ENCODE measurements around the gene TOM1L2.
A peak's percentile ranks its signal among the peaks of the same experiment; 100 is the strongest.

Gene TOM1L2

DNA sequence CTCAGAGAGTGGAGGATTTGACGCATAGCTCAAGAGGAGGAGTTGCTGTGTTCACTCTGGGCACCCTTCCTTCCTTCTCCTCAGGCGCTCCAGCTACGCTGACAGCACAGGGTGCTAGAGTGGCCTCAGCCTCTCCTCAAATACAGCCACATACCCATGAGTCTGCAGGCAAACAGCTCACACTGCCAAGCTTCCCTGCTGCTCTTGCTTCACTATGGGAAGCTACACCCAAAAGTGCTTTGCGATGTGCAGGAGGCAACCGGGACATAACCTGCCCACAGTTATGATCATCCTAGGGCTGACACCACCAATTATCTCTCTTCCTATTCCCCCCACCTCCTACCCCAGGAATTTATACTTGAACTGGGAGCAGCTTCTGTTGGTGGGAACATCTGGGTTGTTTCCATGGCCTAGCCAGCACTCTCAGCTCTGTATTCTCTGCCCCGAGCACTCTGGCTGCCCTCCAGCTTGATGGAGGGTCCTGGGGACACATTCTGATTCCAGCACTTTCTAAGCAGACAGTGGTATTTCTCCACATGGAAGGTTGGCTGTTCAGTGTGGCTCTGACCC, 95.2 kb downstream of the TOM1L2 start:
- no peak for DNase-seq (ENCODE audit: low read depth in 2 of 2)

DNA sequence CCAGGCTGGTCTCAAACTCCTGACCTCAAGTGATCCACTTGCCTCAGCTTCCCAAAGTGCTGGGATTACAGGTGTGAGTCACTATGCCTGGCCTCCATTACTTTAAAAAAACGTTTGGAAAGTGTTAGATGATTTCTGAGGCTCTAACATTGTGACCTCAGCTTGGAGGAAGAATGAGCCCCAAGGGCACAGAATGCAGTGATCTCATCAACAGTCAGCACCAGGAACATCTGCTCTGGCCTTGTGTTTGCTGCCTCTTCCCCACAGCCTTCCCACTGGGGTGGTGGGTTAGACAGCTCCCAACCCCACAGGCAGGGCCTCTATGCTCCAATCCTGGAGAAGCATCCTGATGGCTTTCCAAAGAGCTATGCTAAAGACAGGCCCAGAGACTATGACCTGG, 97.7 kb downstream of the TOM1L2 start:
- DNase-seq (ENCODE audit: low read depth in 2 of 2) = no peak

DNA sequence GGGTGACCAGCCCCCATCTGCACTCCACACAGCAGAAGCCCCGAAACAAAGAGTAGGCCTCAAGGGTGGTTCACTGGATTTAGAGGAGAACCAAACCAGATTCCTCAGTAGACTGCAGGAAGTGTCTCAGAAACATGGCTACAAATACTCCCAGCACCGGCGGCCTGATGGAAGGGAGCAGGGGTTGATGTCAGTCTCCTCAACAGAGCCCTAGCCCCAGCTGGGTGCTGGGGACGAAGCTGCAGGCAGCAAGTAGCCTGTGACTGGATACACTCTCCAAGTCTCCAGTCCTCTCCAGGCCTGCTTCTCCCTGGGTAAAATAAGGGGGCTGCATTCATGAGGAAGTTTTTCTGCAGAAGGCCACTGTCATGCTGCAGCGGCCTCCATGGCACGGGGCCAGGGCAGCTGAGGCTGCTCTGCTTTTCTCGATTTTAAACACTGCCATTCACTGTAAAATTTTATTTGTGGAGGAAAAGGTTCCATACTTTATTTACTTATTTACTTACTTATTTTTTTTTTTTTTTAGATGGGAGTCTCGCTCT, 98.7 kb downstream of the TOM1L2 start:
- DNase-seq (ENCODE audit: low read depth in 2 of 2) = no peak

DNA sequence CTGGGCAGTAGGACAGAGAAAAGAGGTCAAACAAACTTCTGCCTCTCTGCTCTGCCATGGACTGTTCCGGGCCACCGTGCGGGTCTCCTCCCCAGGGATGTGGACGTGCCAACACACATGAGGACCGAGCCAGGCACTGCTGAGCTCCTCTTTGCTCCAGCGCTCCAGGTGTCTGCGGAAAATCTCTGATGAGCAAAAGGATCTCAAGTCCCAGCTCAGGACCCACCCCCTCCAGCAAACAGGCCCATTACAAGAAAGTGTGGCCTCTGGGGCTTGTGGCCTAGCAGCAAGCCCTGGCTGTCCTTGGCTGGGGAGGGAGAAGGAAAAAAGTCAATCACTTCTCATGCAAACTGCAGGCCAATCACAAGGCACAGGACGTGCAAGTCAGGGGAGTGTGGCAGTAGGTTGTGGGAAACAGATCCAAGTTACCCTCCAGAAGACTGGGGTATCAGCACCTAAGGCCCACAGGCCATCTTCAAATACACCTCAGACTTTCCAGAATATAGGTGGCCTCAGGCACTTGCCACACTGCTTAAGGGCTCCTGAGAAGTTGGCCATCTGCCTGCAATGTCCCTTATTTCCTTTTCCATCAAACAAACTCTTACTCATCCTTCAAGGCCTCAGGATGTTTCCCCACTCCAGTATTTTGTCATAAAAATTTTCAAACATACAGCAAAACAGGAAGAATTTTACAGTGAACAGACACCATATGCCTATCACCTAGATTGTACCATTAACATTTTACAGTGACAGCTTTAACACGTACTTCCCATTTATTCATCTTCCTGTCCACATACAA, 99.5 kb downstream of the TOM1L2 start:
- no peak for DNase-seq (ENCODE audit: low read depth in 2 of 2)

DNA sequence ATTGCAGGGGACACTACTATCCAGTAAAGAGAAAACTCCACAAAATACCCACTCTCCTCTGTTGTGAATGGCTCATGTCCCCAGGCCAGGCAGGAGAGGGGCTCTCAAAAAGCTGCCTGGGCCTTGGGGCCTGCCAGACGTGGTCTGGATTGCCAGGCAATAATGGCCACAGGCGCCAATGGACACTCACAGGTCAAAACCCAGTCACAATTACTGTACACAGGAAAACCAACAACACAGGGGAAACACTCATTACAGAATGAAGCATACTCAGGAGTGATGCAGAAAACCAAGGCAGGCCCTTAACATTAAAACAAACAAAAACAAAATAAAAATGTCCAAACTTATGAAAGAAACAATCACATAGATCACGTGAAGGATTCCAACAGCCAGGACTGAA, 100.3 kb downstream of the TOM1L2 start:
- no peak for DNase-seq (ENCODE audit: low read depth in 2 of 2)

DNA sequence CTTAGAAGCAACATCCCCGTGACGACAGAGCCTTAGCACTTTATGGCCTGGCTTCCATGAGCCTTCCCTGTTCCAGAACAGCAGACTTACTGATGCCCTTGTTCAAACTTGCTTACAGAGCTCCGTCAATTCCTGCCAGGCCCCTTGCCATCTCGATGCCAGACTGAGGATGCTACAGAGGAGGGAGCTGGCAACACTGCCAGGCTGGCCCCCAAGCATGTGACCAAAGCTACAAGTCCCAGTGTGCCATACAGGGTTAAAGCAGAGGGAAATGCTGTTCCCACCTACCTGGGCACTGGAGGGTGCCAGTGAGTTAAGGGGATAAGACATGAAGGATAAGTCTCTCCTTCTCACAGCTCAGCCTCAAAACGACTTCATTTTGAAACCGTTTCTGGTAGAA, 102.0 kb downstream of the TOM1L2 start:
- DNase-seq (ENCODE audit: low read depth in 2 of 2) = no peak

DNA sequence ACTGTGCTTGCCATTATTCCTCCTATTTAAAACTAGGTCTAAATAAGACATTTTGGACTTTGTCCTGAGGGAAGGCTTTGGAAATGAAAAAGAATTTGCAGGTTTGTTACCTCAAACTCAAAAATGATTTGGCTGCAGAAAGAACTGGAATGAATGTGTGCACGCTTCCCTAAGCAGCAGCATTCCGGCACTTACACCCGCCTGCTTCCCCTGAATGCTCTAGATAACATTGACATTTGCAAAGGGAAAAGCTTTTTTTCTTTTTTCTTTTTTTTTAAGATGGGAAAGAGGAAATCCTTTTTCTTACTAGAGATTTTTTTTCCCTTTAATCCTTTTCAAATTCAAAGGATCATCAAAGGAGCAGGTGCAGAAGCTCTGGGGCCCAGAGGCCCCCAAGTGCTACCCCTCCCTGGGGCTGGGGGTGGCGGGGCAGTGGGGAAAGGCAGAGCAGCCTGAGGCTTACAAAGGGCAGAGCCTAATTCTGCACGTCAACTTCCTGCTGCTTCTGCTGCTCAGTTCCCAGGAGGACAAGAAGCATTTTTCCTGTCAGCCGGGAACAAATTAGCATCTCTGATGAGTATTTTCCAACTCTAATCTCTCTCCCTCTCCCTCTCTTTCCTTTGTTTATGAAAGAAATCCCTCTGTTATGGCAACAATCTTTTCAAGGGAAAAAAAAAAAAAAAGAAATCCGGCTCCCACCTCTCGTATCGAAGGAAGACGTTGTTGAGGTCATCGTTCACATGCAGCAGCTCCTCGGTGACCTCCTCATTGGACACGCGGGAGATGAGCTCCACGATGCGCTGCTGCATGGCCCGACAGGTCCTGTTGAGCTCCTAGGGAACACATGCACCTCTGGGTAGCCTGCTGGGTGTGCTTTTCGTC, 103.3 kb downstream of the TOM1L2 start:
- no peak for DNase-seq (ENCODE audit: low read depth in 2 of 2)

DNA sequence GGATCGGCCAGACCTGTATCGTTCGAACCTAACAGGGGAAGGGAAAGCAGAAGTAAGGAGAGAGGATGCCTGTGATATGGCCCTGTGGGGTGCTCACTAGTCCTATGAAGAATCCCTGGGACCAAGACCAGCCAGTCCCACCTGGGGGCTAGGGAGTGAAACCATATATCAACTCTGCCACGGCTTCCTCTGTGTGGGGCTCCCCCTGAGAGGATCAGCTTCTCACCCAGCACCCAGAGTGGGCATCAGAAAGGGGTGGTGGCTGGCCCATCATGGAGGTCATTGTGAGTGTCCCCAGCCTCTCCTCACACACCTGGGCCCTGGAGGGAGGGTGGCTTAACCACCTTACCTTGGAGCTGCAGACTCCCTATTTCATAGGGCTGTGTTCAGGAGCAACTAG, 105.3 kb downstream of the TOM1L2 start:
- DNase-seq (ENCODE audit: low read depth in 2 of 2) = no peak

DNA sequence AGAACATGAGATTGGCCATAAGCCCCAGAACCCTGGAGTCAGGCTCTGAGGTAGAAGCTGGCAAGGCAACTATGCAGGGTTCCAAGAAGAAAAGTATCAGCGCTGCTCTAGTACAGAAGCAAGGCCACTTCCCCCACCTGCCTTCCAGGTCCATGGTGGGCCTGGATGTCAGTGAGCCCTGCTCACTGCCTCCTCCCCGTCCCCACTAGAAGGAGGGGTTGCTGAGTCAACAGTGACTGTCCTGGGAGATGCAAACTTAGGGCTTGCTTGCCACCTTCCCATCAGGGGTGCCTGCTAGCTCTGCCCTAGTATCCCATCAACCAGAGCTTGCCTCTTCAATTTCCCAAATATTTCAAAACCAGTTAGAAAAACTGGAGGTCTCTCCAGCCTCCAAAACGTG, 105.8 kb downstream of the TOM1L2 start:
- DNase-seq (ENCODE audit: low read depth in 2 of 2) = no peak

DNA sequence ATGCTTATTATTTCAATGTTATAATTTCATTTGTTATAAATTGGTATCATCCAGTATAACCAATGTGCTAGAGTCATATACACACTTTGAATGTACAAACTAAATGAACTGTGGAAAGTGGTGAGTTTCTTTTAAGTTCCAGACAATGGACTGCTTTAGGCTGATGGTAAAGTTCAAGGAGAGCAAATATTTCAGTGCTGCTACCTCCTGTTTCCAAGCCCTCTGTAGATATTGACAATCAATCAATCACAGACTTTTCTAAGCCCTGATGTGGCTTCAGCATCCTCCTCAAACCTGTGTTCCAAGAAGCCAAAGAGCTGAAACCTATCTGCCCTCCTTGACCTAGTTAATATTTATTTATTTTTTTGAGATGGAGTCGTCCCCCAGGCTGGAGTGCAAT, 107.2 kb downstream of the TOM1L2 start:
- no peak for DNase-seq (ENCODE audit: low read depth in 2 of 2)

DNA sequence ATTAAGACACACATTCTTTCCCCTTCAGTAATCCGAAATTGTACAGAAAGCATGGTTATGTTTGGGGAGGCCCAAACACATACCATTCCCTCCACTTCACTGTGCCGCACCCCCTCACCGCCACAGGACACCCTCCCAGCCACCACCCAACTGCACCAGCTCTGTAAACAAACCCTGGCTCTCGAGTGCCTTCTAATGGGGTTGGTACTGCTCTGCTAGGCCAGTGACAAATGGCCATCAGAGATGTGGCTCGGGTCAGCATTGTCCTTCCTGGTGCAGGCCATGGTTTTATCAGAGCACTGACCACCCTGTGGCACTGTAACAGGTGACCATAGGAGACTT, 111.5 kb downstream of the TOM1L2 start:
- no peak for DNase-seq (ENCODE audit: low read depth in 2 of 2)

DNA sequence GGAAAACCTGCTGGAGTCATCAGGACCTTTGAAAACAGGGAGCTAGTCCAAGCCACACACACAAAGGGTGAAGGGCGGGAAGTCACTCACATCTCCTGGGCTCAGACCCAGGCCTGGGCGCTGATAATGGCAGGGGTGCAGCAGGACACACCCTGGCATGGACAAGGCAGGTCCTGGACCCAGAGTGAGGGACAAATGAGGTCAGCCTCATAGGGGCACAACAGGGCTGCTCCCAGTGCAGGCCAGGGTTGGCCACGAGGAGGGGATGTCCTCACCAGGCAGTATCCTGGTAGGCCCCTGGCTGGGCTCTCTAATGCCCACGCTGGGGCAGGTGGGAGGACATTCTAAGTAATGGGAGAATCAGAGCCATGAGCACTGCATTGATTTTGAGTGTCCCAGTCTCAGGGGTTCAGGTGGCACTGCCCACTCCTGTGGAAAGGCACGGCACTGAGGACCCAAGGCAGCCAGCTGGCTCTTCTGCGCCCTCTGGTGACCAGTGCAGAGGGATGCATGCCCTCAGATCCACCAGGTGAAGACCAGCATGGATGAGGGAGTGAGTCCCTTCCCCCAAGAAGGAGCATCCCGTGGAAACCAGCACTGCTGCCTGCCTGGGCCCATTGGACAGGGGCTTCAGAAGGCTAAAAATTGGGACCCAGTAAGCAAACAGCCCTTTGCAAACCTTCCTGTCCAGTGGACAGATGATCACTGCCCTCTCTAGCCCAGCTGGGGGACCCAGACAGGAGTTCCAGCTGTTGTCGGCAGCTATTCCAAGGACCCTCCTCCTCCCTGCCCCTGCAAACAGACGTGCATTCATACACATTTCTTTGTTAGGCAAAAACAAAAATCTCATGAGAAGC, 112.1 kb downstream of the TOM1L2 start:
- DNase-seq (ENCODE audit: low read depth in 2 of 2) = peak in 1 of 2 donors; percentile 48

DNA sequence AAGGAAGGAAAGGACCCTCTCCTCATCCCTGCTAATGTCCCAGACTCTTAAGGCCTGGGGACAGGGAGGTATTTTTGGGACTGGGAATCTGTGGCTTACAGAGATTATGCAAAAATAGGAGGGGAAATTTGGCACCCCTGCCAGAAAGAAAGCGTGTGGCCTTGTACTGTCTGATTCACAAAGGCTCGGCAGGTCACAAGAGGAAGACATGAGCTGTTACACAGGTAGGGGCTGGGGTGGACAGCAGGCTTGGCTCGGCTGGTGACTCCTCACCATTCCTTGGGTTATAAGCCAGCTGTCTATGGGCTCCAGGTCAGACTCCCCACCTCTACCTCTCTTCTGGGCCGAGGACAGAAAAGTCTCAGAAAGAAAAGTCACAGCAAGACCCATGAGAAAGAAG, 114.7 kb downstream of the TOM1L2 start:
- DNase-seq (ENCODE audit: low read depth in 2 of 2) = no peak

DNA sequence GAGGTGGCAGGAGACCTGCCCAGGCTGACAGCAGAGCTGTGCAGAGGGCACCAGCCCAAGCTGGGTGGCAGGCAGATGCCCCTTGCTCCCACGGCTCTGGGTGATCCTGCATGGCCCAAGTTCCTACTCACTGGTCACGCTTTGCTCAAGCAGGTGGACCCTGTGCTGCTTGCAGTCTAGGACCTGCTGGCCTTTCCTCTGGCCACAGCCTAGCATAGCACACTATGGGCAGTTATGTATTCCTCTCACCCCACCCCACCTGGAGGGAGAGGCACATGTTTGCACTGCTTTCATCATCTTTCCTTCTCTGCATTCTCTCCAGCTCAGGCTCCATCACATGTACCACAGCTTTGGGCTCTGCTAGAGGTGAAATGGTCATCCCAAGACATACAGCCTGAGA, 115.8 kb downstream of the TOM1L2 start:
- DNase-seq (ENCODE audit: low read depth in 2 of 2) = no peak

DNA sequence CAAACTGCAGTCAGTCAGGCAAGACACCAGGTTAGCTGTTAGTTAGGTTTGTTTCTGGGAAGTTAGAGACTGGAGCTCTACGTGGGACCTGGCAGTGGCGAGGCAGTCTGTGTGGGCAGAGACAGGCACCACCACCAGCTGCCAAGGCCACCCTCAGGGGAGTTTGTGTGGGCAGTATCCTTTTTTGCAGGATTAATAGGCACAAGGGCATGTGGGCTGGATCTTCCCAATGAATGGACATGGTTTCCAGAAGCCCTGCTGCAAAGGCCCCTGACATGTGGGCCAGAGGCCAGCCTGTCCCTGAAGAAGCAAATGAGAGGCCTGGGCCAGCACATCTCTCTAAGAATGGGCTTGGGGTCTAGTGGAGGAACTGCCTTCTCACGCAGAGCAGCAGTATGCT, 116.2 kb downstream of the TOM1L2 start:
- DNase-seq (ENCODE audit: low read depth in 2 of 2) = no peak

DNA sequence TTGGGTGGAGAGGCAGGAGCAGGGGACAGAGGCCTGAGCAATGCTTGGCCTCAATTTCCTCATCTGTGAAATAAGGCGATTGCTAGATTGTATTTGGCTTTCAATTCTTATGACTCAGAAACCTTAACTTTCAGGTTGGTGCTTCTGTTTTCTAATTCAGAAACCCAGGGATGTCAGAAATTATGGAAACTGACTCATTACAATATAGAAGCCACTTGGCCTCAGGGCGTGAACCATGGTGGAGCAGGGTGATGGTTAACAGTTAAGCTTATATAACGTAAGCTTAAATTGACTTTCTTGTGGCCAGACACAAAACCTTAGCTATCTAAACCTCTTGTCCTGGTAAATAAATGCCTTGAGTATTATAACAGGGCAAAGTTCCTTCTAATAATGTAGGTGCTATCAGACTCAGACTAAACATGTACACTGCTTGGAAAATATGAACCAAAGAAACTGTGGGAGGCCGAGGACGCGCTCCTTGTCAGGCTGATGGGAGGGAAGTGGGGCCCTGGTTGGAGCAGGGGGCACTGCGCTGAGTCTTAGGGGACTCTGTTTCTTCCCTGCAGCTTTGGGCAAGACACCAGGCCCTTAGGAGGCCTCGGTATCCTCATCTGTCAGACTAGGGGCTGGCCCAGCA, 118.3 kb downstream of the TOM1L2 start:
- DNase-seq (ENCODE audit: low read depth in 2 of 2) = peak in 1 of 2 donors; percentile 57

DNA sequence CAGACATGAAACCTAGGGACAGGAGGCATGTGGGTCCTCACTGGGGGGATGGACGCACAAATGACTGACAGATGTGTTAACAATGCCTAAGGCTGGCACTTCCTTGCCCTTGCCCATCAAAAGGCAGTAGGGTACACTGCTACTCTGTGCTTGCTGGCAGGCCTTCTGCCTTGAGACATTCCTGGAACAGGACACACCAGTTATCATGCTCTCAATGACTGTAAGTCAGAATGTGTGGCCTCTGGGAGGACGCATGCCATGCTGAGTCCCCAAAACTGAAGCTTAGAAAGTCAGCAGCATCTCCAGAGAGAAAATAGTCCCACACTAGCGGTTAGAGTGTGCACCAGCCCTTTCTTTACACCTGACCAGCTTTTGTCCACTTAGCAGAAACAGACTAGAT, 119.3 kb downstream of the TOM1L2 start:
- DNase-seq (ENCODE audit: low read depth in 2 of 2) = no peak

DNA sequence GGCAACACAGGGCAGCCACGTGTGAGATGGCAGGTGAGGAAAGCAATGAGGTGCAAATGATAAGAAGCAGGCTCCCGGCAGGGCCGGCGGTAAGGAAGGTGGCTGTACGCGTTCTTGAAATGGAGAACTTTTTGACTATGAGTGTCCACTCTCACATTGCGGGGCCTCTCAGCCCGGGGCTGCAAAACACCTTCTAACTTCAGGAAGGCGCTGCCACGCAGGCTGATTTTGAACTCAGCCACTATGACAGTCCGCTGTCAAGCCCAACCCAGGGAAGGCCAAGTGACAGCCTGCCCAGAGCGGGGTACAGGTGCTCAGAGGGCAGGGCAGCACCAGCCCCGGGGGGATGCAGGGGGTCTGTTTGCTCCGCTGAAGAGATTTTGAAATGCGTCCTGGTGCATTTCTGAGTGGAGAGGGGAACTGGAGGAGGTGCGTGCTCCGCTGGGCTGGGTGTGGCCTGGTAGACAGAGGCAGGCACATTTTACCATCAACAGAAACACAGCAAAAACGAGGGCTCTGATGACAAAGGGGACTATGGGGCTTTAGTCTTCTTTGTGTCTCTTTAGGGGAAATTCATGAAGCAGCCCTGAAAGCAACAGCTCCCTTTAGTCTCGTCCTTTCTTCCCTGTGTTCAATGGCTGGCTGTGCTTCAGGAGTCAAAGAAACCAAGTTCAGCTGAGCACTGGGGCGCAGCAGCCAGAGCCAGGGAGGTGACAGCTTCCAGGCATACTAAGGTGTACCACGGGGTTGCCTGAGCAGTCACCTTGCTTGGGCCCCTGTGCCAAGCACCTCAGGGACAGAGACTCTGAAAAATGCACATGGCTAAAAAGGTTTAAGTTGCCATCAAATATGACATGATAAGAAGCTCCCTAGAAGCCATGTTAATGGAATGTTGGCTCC, 120.8 kb downstream of the TOM1L2 start:
- DNase-seq (ENCODE audit: low read depth in 2 of 2) = no peak

DNA sequence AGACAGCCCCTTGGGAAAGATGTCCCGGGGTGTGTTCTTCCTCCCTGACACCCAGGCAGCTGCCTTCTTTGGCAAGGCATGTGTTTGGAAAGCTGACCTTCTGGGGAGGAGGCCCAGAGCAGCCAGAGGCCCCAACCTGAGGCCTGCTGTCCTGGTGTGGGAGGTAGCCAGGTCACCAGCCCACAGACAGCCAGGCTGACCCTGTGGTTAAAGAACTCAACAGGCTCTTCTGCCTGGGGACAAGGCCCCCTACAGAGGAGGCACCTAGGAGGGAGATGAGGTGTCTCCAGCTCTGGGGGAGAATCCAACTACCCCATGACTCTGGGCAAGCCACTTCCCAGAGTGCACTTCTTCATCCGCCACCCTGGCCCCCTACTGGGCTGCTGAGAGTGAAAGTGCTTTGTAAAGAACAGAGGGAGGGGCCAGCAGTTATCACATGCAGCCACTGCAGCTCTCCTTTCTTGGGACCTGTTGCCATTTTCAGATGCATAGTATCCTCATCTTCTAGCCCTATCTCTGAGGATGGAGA, 122.3 kb downstream of the TOM1L2 start:
- DNase-seq (ENCODE audit: low read depth in 2 of 2) = peak; percentile 68 to 76

Measured in stimulated activated CD8-positive, alpha-beta memory T cell treated with anti-CD3 and anti-CD28 coated beads, Interleukin-15, amount 100 ng/mL, for 48 hours (primary cell).